SH-SY5Y (cell line): ENCODE measurements around the gene HOXC11.

Experiments
- GATA2 ChIP-seq: IDR thresholded peaks from 2 replicates; pipeline ENCODE4 v1.6.1; 2011; ENCODE audit warnings: mild to moderate bottlenecking, low read depth, low read length
- GATA3 ChIP-seq: IDR thresholded peaks from 2 replicates; pipeline ENCODE4 v1.6.1; 2011; ENCODE audit warnings: low read depth, mild to moderate bottlenecking, low read length, moderate library complexity

- TF ChIP-seq GATA2, result no peak
- TF ChIP-seq GATA3, result no peak
Observed at GRCh38 chr12:53972722-53973235, at the start of gene HOXC11.
